Thyroid gland (tissue), 4 donors: ENCODE results near the gene CST7. TPM values are rescaled to one million over a fixed set of nuclear protein-coding genes. Genes with fewer than 3 reads are reported as not detected.
"Not testable (repeated sequence)": the region's sequence is repeated elsewhere in the genome, so short reads cannot be mapped to it uniquely, and the experiment has no call there.

Experiments used
- DNase-seq, 2 donors: peaks; one replicate each; pipeline ENCODE4 v3.0.0-alpha.2; 2019
- H3K27ac ChIP-seq, 3 donors: fragments of 200-600 bp; sonication (generic); 1 replicate in 2 of 3; 2 replicates in 1 of 3; pipeline ENCODE4 v1.5.1; 2016 to 2019; ENCODE audit warnings: mild to moderate bottlenecking in 1 of 3, moderate library complexity in 1 of 3
- H3K27me3 ChIP-seq: fragments of 200-600 bp; sonication (generic); one replicate; pipeline ENCODE4 v1.5.1; 2019
- H3K36me3 ChIP-seq, 2 donors: fragments of 200-600 bp; sonication (generic); one replicate each; pipeline ENCODE4 v1.5.1; 2016 to 2019
- H3K4me1 ChIP-seq, 2 donors: fragments of 200-600 bp; sonication (generic); one replicate each; pipeline ENCODE4 v1.5.1; 2017 to 2019
- H3K4me3 ChIP-seq, 3 donors: fragments of 200-600 bp; sonication (generic); replicated peaks in 1 of 3; 1 replicate in 2 of 3; 2 replicates in 1 of 3; pipeline ENCODE4 v1.5.1; 2016; ENCODE audit warnings: mild to moderate bottlenecking in 1 of 3
- H3K9me3 ChIP-seq: fragments of 200-600 bp; sonication (generic); one replicate; pipeline ENCODE4 v1.5.1; 2017
- CTCF ChIP-seq, 6 experiments: fragments of 200-600 bp in 3 of 6; fragments of 450-650 bp in 3 of 6; sonication (generic) in 3 of 6; IDR thresholded peaks; one replicate each; pipeline ENCODE4 v1.5.1; 2016 to 2019; ENCODE audit warnings: antibody characterized with exemption in 6 of 6, mild to moderate bottlenecking in 2 of 6, inconsistent platforms in 1 of 6, moderate library complexity in 1 of 6
- POLR2A ChIP-seq, 2 donors: fragments of 450-650 bp; IDR thresholded peaks; one replicate each; pipeline ENCODE4 v1.6.1; 2017; ENCODE audit warnings: antibody characterized with exemption in 2 of 2, mild to moderate bottlenecking in 2 of 2, moderate library complexity in 1 of 2
- WGBS, 2 donors: methylation state at CpG; one replicate each; pipeline ENCODE4 v1.1.5; 2017; 5-methylcytosine and 5-hydroxymethylcytosine counted together
- intact Hi-C: fragments of 100-400 bp; cut with DNase I; formaldehyde crosslinking; loops from one replicate; pipeline ENCODE4 v1.15.1; 2023
- total RNA-seq, 4 donors: library from RNA; depleted of rRNA; stranded (reverse); fragments of >200 nt; gene quantifications; one replicate each; pipeline ENCODE4 v1.2.3, GENCODE V29; 2016

The CST7 gene
- total RNA-seq, 4 donors from 2014 or later: 1.3 to 3.6 (median 2.5) TPM

DNA sequence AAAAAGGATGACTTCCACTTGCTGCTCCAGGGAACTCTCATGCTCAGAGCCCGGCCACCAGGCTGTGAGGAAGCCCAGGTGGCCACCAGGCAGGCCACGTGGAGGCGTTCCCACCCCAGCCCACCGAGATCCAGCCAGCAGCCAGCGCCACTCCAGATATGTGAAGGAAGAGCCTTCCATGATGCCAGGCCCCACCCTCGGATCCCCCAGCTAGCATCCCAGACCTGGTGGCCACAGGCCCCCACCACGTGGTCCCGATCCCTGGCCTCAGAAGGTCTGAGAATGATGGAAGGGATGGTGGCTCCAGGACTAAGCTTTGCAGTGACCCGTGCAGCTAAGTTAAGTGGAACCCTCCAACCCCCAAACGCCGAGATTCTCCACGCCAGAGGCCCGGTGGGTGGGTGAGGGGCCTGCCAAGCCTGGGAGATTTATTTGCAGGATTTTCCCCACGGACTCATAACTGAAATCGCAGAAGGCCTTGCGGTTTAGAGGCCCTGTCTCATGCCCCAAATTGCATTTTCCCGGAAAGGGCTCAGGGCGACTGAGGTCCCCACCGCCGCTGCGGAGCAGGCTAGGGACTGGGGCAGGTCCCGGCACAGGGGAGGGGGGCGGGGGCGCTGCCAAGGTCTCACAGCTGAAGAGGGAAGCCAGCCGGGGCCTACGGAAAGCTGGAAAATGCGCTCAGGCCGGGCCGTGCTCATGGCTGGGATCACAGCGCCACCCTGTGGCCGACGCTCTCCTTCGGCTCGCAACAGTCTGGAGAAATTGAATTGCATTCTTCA is 31.1 kb upstream of the CST7 start:
- Histone ChIP-seq H3K9me3 (no peaks in the 10 kb centered on the region), H3K4me3 (no peak overlapping the region), H3K27me3 (no peaks in the 10 kb centered on the region), H3K27ac (peak overlapping the region in 1 of 3 donors; percentile 37), H3K36me3 (no peaks in the 10 kb centered on the region), H3K4me1 (peaks cover 12 to 18% of the 10 kb centered on the region in 2 donors)
- TF ChIP-seq POLR2A (IDR thresholded peaks at IDR 0.05): no peak
- peak; percentile 71 to 93 (median 86) for TF ChIP-seq CTCF (IDR thresholded peaks at IDR 0.05)
- 30 to 42% methylated on average over 17 to 24 of the region's 34 CpGs for WGBS, 2 donors
- peak; percentile 85 for DNase-seq
- intact Hi-C loops: loop anchor here (5.0 kb wide), 1 partner anchor 756 kb away; no protein-coding TSS in a partner anchor

DNA sequence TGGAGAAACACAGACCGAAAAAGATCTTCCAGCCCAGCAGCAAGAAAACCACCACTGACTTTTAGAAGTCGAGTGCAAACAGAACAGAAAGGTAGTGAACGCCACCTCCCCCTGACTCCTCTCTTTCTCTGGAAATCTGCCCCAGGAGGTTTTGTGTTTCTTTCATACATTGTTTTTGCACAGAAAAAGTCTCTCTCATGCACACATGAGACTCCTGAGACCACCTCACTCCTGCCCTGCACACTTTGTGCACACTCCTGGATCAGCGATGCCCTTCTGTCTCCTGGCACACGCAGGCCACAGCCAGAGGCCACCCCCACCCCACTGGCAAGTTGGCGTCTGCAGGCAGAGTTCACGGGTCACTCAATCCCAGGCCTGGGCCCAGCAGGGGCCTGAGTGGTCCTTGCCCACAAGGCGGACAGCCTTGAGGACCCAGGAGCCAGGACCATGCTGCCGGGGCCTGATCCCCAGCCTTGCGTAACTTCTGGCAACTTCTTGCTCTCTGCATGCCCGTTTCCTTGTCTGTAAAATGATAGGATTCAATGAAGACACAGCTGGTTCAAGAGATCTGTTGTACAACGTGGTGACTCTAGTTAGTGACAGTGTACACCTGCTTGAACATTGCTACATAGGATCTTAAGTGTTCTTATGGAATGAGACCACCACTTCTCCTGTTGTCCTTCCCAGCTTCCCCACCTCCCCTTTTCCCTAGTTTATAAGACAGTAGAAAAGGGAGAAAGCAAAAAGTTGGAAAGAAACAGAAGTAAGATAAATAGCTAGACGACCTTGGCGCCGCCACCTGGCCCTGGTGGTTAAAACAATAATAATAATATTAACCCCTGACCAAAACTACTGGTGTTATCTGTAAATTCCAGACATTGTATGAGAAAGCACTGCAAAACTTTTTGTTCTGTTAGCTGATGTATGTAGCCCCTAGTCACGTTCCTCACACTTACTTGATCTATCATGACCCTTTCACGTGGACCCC is 30.2 kb upstream of the CST7 start:
- Histone ChIP-seq H3K9me3 (no peaks in the 10 kb centered on the region), H3K4me1 (peaks cover 12 to 18% of the 10 kb centered on the region in 2 donors), H3K27me3 (no peaks in the 10 kb centered on the region), H3K4me3 (no peak overlapping the region), H3K27ac (peak overlapping the region in 2 of 3 donors; percentile 18 to 37), H3K36me3 (no peaks in the 10 kb centered on the region)
- DNase-seq: peak in 1 of 2 donors; percentile 14
- TF ChIP-seq CTCF (IDR thresholded peaks at IDR 0.05) (no peak), POLR2A (IDR thresholded peaks at IDR 0.05) (no peak)
- intact Hi-C loops: loop anchor here (5.0 kb wide), 1 partner anchor 757 kb away; no protein-coding TSS in a partner anchor
- WGBS, 2 donors: 49 to 51% methylated on average over 17 of the region's 17 CpGs

- not testable (repeated sequence) for H3K36me3 ChIP-seq, H3K27me3 ChIP-seq
- intact Hi-C loops: loop anchor here (5.0 kb wide), 1 partner anchor 757 kb away; no protein-coding TSS in a partner anchor
These were observed 29.4 kb upstream of the CST7 start for GRCh38 chr20:24919665-24920064.

DNA sequence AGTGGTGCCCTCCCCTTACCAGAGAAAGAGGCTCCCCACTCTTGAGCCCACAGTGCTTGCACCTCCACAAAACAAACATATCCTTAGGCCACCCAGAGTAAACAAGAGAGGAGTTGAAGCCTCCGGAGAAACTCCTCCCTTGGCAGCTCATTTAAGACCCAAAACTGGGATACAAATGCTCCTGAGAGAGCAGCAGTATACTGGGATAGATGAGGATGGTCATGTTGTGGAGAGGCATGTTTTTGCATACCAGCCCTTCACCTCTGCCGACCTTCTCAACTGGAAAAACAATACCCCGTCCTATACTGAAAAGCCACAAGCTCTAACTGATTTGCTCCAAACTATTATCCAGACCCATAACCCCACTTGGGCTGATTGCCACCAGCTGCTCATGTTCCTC is 28.4 kb upstream of the CST7 start:
- intact Hi-C loops, H3K9me3 ChIP-seq, H3K27me3 ChIP-seq, H3K36me3 ChIP-seq, H3K4me3 ChIP-seq, H3K27ac ChIP-seq: not testable (repeated sequence)
- peak in 1 of 2 donors; percentile 20 for DNase-seq
- H3K4me1 ChIP-seq: peaks cover 12 to 18% of the 10 kb centered on the region in 2 donors
- 20 to 32% methylated on average over 2 to 3 of the region's 3 CpGs for WGBS, 2 donors

More at GRCh38 chr20:24919665-24920064, 29.4 kb upstream of the CST7 start:
- H3K4me3 ChIP-seq, H3K9me3 ChIP-seq, DNase-seq, H3K27ac ChIP-seq: not testable (repeated sequence)
- H3K4me1 ChIP-seq: peaks cover 12 to 18% of the 10 kb centered on the region in 2 donors
- 91 to 97% methylated on average over 14 to 15 of the region's 15 CpGs for WGBS, 2 donors

GRCh38 chr20:24929259-24929658 is 19.8 kb upstream of the CST7 start:
- H3K27me3 ChIP-seq, H3K4me3 ChIP-seq, DNase-seq, intact Hi-C loops, H3K9me3 ChIP-seq, H3K36me3 ChIP-seq: not testable (repeated sequence)
- Histone ChIP-seq H3K4me1 (peaks cover 34 to 36% of the 10 kb centered on the region in 2 donors), H3K27ac (peak overlapping the region; percentile 86 to 94 (median 94))
- 65 to 79% methylated on average over 3 to 5 of the region's 5 CpGs for WGBS, 2 donors
